ENCODE data around the gene KIAA1958. TPM values are rescaled to one million over a fixed set of nuclear protein-coding genes. Genes with fewer than 3 reads are reported as not detected.

Gene KIAA1958
- total and polyA plus RNA-seq, 2 of the 4 experiments (the other 2 are of a cell fraction) = 0.65 to 1.8 TPM

- Histone ChIP-seq H3K9ac (ENCODE audit: low read depth, low read length) (no peak overlapping the region), H3K4me3 (ENCODE audit: insufficient read depth, low read depth, low read length) (no peak overlapping the region), H3K27me3 (ENCODE audit: control insufficient read depth, insufficient read depth, low read length) (no peaks in the 10 kb centered on the region; the same call in 1 of the 2 replicates), H4K8ac (ENCODE audit: low read depth in 2 of 2, low read length in 2 of 2) (no peak overlapping the region), H3K14ac (replicated peaks; ENCODE audit: low read depth, low read length) (no peak overlapping the region), H3K79me1 (ENCODE audit: low read depth in 1 of 2, low read length in 2 of 2) (no peaks in the 10 kb centered on the region), H2BK20ac (ENCODE audit: low read depth, low read length) (no peak overlapping the region), H2AK5ac (ENCODE audit: low read depth, low read length) (no peak overlapping the region), H2AK9ac (replicated peaks; ENCODE audit: low read depth, low read length, poor library complexity) (no peak overlapping the region), H3K9me3 (ENCODE audit: control insufficient read depth, insufficient read depth, low read length) (no peaks in the 10 kb centered on the region), H3K36me3 (ENCODE audit: control insufficient read depth, insufficient read depth, low read length) (no peaks in the 10 kb centered on the region), H3K18ac (ENCODE audit: low read depth, low read length) (no peak overlapping the region), H2BK5ac (ENCODE audit: low read depth, low read length, poor library complexity, severe bottlenecking) (no peak overlapping the region), H4K5ac (ENCODE audit: low read depth, low read length) (no peak overlapping the region), H2BK15ac (ENCODE audit: low read depth, low read length) (no peak overlapping the region), H3K27ac (ENCODE audit: insufficient read depth, low read length) (no peak overlapping the region), H3K4me1 (ENCODE audit: control insufficient read depth, insufficient read depth, low read length) (peaks cover 3% of the 10 kb centered on the region), H3K23ac (ENCODE audit: low read depth, low read length) (no peak overlapping the region), H2BK120ac (ENCODE audit: low read depth, low read length) (no peak overlapping the region), H3K4me2 (ENCODE audit: low read depth, low read length) (no peak overlapping the region), H3K4ac (ENCODE audit: low read depth, low read length) (no peak overlapping the region), H3K56ac (ENCODE audit: extremely low read depth, insufficient read depth, low read length) (no peak overlapping the region), H2AFZ (replicated peaks; ENCODE audit: low read length, poor library complexity) (no peak overlapping the region), H4K91ac (ENCODE audit: insufficient read depth, low read depth, low read length) (no peak overlapping the region), H3K9me1 (ENCODE audit: insufficient read depth, low read length) (peaks cover 5% of the 10 kb centered on the region), H4K20me1 (ENCODE audit: insufficient read depth, low read length) (no peaks in the 10 kb centered on the region)
- intact Hi-C loops (cut with micrococcal nuclease) (no loop called here), dilution Hi-C loops (cut with HindIII; ENCODE audit: low sequenced_read_pairs, unreplicated experiment) (no loop called here), in situ Hi-C loops (cut with MboI; ENCODE audit: low sequenced_read_pairs) (no loop called here)
- ChIA-PET POLR2A (ENCODE audit: unreplicated experiment) (no interaction called here), CTCF (no interaction called here)
- TF ChIP-seq CEBPB (IDR thresholded peaks at IDR 0.05; ENCODE audit: low read depth, low read length) = no peak
- no peak for TF ChIP-seq MAFK (IDR thresholded peaks at IDR 0.05; ENCODE audit: low read depth, low read length)
- no peak for TF ChIP-seq RCOR1 (IDR thresholded peaks at IDR 0.05; ENCODE audit: insufficient replicate concordance, low read length)
- TF ChIP-seq RFX5 (IDR thresholded peaks at IDR 0.05; ENCODE audit: low read depth, low read length) = no peak
- TF ChIP-seq, protein P1, sequence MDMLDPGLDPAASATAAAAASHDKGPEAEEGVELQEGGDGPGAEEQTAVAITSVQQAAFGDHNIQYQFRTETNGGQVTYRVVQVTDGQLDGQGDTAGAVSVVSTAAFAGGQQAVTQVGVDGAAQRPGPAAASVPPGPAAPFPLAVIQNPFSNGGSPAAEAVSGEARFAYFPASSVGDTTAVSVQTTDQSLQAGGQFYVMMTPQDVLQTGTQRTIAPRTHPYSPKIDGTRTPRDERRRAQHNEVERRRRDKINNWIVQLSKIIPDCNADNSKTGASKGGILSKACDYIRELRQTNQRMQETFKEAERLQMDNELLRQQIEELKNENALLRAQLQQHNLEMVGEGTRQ (IDR thresholded peaks at IDR 0.05; ENCODE audit: low read depth, low read length) = no peak
- TF ChIP-seq MAZ (IDR thresholded peaks at IDR 0.05; ENCODE audit: borderline replicate concordance, low read depth, low read length) = no peak
- TF ChIP-seq FOS (IDR thresholded peaks at IDR 0.05; ENCODE audit: low read depth, low read length) = no peak
- TF ChIP-seq CHD1 (IDR thresholded peaks at IDR 0.05; ENCODE audit: low read depth, low read length) = no peak
- TF ChIP-seq SMC3 (IDR thresholded peaks at IDR 0.05; ENCODE audit: low read depth, low read length) = no peak
- TF ChIP-seq, protein P2, sequence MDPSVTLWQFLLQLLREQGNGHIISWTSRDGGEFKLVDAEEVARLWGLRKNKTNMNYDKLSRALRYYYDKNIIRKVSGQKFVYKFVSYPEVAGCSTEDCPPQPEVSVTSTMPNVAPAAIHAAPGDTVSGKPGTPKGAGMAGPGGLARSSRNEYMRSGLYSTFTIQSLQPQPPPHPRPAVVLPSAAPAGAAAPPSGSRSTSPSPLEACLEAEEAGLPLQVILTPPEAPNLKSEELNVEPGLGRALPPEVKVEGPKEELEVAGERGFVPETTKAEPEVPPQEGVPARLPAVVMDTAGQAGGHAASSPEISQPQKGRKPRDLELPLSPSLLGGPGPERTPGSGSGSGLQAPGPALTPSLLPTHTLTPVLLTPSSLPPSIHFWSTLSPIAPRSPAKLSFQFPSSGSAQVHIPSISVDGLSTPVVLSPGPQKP (IDR thresholded peaks at IDR 0.05; ENCODE audit: borderline replicate concordance, low read depth, low read length) = no peak
- TF ChIP-seq POLR2A (IDR thresholded peaks at IDR 0.05; ENCODE audit: low read depth, low read length) = no peak
- no peak for TF ChIP-seq RAD21 (IDR thresholded peaks at IDR 0.05; ENCODE audit: low read length)
- no CpG with 5 or more reads among the region's 2 CpGs for WGBS, 2 experiments (ENCODE audit: extremely low coverage in 2 of 2, insufficient read length in 1 of 2)
- ATAC-seq (ENCODE audit: low read depth) (no peak), DNase-seq (no peak)
- BruUV-seq (replicated peaks) = no TSS peak
These were observed 118.2 kb downstream of the KIAA1958 start for GRCh38 chr9:112604790-112605189.
